Left ventricle myocardium inferior (tissue), 1 donor: ENCODE results near the gene RIPOR1. TPM values are rescaled to one million over a fixed set of nuclear protein-coding genes. Genes with fewer than 3 reads are reported as not detected.
A peak's percentile ranks its signal among the peaks of the same experiment; 100 is the strongest.
"Not testable (repeated sequence)": the region's sequence is repeated elsewhere in the genome, so short reads cannot be mapped to it uniquely, and the experiment has no call there.

Experiments
- DNase-seq: peaks from one replicate; pipeline ENCODE4 v3.0.0-alpha.2; 2020
- H3K27ac ChIP-seq: fragments of 200-600 bp; replicated peaks from 2 replicates; pipeline ENCODE4 v1.8.0; 2021
- H3K27me3 ChIP-seq: fragments of 200-600 bp; 2 replicates; pipeline ENCODE4 v1.8.0; 2021; ENCODE audit warnings: low read depth
- H3K36me3 ChIP-seq: fragments of 200-600 bp; 2 replicates; pipeline ENCODE4 v1.8.0; 2021
- H3K4me1 ChIP-seq: fragments of 200-600 bp; 2 replicates; pipeline ENCODE4 v1.8.0; 2021
- H3K4me3 ChIP-seq: fragments of 200-600 bp; 2 replicates; pipeline ENCODE4 v1.8.0; 2021; ENCODE audit warnings: mild to moderate bottlenecking, moderate library complexity
- H3K9me3 ChIP-seq: fragments of 200-600 bp; replicated peaks from 2 replicates; pipeline ENCODE4 v1.8.0; 2021
- intact Hi-C: fragments of 100-400 bp; cut with micrococcal nuclease; formaldehyde crosslinking; loops from one replicate; pipeline ENCODE4 v1.11.0; 2022
- total RNA-seq: library from RNA; stranded (reverse); fragmentation: NEBNext Ultra II Directional; extraction: Animal tissue kit (Norgen Biotek cat#: 25700); gene quantifications from one replicate; pipeline ENCODE4 v1.2.1, GENCODE V29; 2021
- TF ChIP-seq, protein P1 (sequence below): fragments of 200-600 bp; IDR thresholded peaks from 2 replicates; pipeline ENCODE4 v1.8.0; 2021; ENCODE audit warnings: antibody characterized with exemption, mild to moderate bottlenecking, borderline replicate concordance
- donor health status: DM: no; HTN: yes; CAD: no; lungs with severe emphysema.

The RIPOR1 gene
- total RNA-seq, 1 donor from 2014 or later, result 79.7 TPM

GRCh38 chr16:67530013-67530939 lies 1.6 kb downstream of the RIPOR1 start:
- Histone ChIP-seq H3K27ac (peak overlapping the region; percentile 95), H3K4me1 (peaks cover 85% of the 10 kb centered on the region), H3K9me3 (no peaks in the 10 kb centered on the region), H3K27me3 (no peaks in the 10 kb centered on the region), H3K4me3 (peak overlapping the region; percentile 88), H3K36me3 (no peaks in the 10 kb centered on the region)
- TF ChIP-seq, protein P1, sequence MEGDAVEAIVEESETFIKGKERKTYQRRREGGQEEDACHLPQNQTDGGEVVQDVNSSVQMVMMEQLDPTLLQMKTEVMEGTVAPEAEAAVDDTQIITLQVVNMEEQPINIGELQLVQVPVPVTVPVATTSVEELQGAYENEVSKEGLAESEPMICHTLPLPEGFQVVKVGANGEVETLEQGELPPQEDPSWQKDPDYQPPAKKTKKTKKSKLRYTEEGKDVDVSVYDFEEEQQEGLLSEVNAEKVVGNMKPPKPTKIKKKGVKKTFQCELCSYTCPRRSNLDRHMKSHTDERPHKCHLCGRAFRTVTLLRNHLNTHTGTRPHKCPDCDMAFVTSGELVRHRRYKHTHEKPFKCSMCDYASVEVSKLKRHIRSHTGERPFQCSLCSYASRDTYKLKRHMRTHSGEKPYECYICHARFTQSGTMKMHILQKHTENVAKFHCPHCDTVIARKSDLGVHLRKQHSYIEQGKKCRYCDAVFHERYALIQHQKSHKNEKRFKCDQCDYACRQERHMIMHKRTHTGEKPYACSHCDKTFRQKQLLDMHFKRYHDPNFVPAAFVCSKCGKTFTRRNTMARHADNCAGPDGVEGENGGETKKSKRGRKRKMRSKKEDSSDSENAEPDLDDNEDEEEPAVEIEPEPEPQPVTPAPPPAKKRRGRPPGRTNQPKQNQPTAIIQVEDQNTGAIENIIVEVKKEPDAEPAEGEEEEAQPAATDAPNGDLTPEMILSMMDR, result no peak
- DNase-seq, result peak; percentile 82
- intact Hi-C loops, result no loop called here

GRCh38 chr16:67531247-67531646 lies 2.6 kb downstream of the RIPOR1 start:
- H3K4me1 ChIP-seq, result peaks cover 85% of the 10 kb centered on the region
- no peaks in the 10 kb centered on the region for H3K9me3 ChIP-seq
- TF ChIP-seq, protein P1, result no peak
- H3K27me3 ChIP-seq, result no peaks in the 10 kb centered on the region
- H3K36me3 ChIP-seq, result no peaks in the 10 kb centered on the region
- peak overlapping the region; percentile 95 for H3K27ac ChIP-seq
- DNase-seq, result no peak
- intact Hi-C loops, result no loop called here
- peak overlapping the region; percentile 88 for H3K4me3 ChIP-seq

GRCh38 chr16:67533024-67533560 lies 4.5 kb downstream of the RIPOR1 start:
- Histone ChIP-seq H3K36me3 (no peaks in the 10 kb centered on the region), H3K9me3 (no peaks in the 10 kb centered on the region), H3K4me3 (no peak overlapping the region), H3K27me3 (no peaks in the 10 kb centered on the region), H3K27ac (peak overlapping the region; percentile 52), H3K4me1 (peaks cover 98% of the 10 kb centered on the region)
- intact Hi-C loops, result no loop called here
- TF ChIP-seq, protein P1, result no peak
- no peak for DNase-seq

DNA sequence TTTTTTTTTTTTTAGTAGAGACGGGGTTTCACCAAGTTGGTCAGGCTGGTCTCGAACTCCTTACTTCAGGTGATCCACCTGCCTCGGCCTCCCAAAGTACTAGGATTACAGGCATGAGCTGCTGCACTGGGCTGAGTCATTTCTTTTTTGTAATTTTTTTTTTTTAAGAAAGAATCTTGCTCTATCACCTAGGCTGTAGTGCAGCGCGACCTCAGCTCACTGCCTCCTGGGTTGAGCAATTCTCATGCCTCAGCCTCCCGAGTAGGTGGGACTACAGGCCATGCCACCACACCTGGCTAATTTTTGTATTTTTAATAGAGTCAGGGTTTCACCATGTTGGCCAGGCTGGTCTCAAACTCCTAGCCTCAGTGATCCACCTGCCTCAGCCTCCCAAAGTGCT lies 5.4 kb downstream of the RIPOR1 start:
- H3K36me3 ChIP-seq, H3K9me3 ChIP-seq, H3K4me3 ChIP-seq, intact Hi-C loops, H3K27me3 ChIP-seq, DNase-seq: not testable (repeated sequence)
- H3K4me1 ChIP-seq, result peaks cover 100% of the 10 kb centered on the region
- H3K27ac ChIP-seq, result peak overlapping the region; percentile 11

- Histone ChIP-seq H3K4me3 (no peak overlapping the region), H3K27ac (peak overlapping the region; percentile 11), H3K27me3 (no peaks in the 10 kb centered on the region), H3K4me1 (peaks cover 100% of the 10 kb centered on the region), H3K9me3 (no peaks in the 10 kb centered on the region), H3K36me3 (peaks cover 7% of the 10 kb centered on the region)
- TF ChIP-seq, protein P1, result no peak
- DNase-seq, result no peak
- intact Hi-C loops, result no loop called here
Observed at GRCh38 chr16:67534431-67534830, 5.8 kb downstream of the RIPOR1 start.

DNA sequence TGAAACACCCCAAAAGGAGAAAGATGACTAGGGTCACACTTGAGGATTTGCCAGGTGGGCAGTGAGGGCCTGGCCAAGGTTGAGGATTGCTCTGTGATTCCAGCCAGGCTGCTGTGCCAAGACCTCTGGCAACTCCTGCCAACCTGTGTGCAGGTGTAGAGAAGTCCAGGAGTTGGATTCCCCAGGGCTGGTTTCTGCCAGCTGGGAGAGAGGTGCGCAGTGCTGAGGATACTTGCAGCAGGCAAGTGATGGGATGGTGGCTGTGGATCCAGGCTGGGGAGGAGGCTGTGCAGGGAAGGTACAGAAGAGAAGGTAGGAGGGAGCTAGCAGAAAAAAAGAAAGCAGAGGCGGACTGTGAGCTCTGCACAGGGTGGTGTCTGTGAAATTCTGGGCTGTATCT lies 6.6 kb downstream of the RIPOR1 start:
- Histone ChIP-seq H3K27me3 (no peaks in the 10 kb centered on the region), H3K36me3 (peaks cover 15% of the 10 kb centered on the region), H3K4me1 (peaks cover 100% of the 10 kb centered on the region), H3K9me3 (no peaks in the 10 kb centered on the region), H3K4me3 (no peak overlapping the region), H3K27ac (no peak overlapping the region)
- no peak for DNase-seq
- intact Hi-C loops, result no loop called here
- TF ChIP-seq, protein P1, result no peak
